HepG2 (cell line): ENCODE results near the gene APIP. TPM values are rescaled to one million over a fixed set of nuclear protein-coding genes. Genes with fewer than 3 reads are reported as not detected.
A peak's percentile ranks its signal among the peaks of the same experiment; 100 is the strongest.

ENCODE experiments used
- DZIP1 ChIP-seq: sonication (generic); formaldehyde crosslinking; IDR thresholded peaks from 2 replicates; pipeline ENCODE4 v1.5.0; 2020; ENCODE audit warnings: mild to moderate bottlenecking, missing genetic modification reagents
- EP300 ChIP-seq, 3 experiments: sonication (generic) in 1 of 3; formaldehyde crosslinking in 1 of 3; IDR thresholded peaks; 2 replicates each; pipeline versions ENCODE4 v1.5.1 to v1.6.1; 2011 to 2020; ENCODE audit warnings: low read depth in 2 of 3, low read length in 2 of 3, borderline replicate concordance in 1 of 3, improper control_type of control experiment in 1 of 3, mild to moderate bottlenecking in 1 of 3, missing genetic modification reagents in 1 of 3, moderate library complexity in 1 of 3
- LRRFIP1 ChIP-seq: sonication (generic); formaldehyde crosslinking; conservative IDR thresholded peaks from 2 replicates; pipeline ENCODE4 v1.4.0; 2020; ENCODE audit warnings: missing genetic modification reagents
- MBNL3 ChIP-seq: fragments of 250-450 bp; sonication (Bioruptor Pico); conservative IDR thresholded peaks from 2 replicates; pipeline ENCODE4 v1.8.0; 2022; ENCODE audit warnings: mild to moderate bottlenecking, inconsistent platforms
- MIER3 ChIP-seq: IDR thresholded peaks from 2 replicates; pipeline ENCODE4 v1.6.1; 2016; ENCODE audit warnings: missing compliant biosample characterization, borderline replicate concordance
- TRIM24 ChIP-seq: sonication (generic); formaldehyde crosslinking; IDR thresholded peaks from 2 replicates; pipeline ENCODE4 v1.8.0; 2022; ENCODE audit warnings: mild to moderate bottlenecking, missing genetic modification reagents
- ZBTB42 ChIP-seq: sonication (generic); formaldehyde crosslinking; IDR thresholded peaks from 2 replicates; pipeline ENCODE4 v1.5.0; 2020; ENCODE audit warnings: mild to moderate bottlenecking, missing genetic modification reagents
- ZC3H4 ChIP-seq: sonication (generic); formaldehyde crosslinking; IDR thresholded peaks from 2 replicates; pipeline ENCODE4 v1.4.0; 2020; ENCODE audit warnings: missing genetic modification reagents, borderline replicate concordance
- ZMYM4 ChIP-seq: sonication (generic); formaldehyde crosslinking; IDR thresholded peaks from 2 replicates; pipeline ENCODE4 v1.8.1; 2023; ENCODE audit warnings: mild to moderate bottlenecking, missing genetic modification reagents
- ZNF225 ChIP-seq: sonication (generic); formaldehyde crosslinking; IDR thresholded peaks from 2 replicates; pipeline ENCODE4 v1.4.0; 2020; ENCODE audit warnings: mild to moderate bottlenecking, missing genetic modification reagents
- ZNF34 ChIP-seq: sonication (generic); formaldehyde crosslinking; IDR thresholded peaks from 2 replicates; pipeline ENCODE4 v1.4.0; 2020; ENCODE audit warnings: mild to moderate bottlenecking, missing genetic modification reagents, borderline replicate concordance
- ZNF343 ChIP-seq: sonication (generic); formaldehyde crosslinking; IDR thresholded peaks from 2 replicates; pipeline ENCODE4 v1.4.0; 2020; ENCODE audit warnings: mild to moderate bottlenecking, missing genetic modification reagents
- ZNF484 ChIP-seq: sonication (generic); formaldehyde crosslinking; IDR thresholded peaks from 2 replicates; pipeline ENCODE4 v1.5.1; 2020; ENCODE audit warnings: mild to moderate bottlenecking, low read depth, missing genetic modification reagents, borderline replicate concordance
- ZNF556 ChIP-seq: sonication (generic); formaldehyde crosslinking; IDR thresholded peaks from 2 replicates; pipeline ENCODE4 v1.4.0; 2020; ENCODE audit warnings: mild to moderate bottlenecking, missing genetic modification reagents, borderline replicate concordance
- ZNF597 ChIP-seq: sonication (generic); formaldehyde crosslinking; IDR thresholded peaks from 2 replicates; pipeline ENCODE4 v1.5.0; 2020; ENCODE audit warnings: missing genetic modification reagents
- ZNF614 ChIP-seq: IDR thresholded peaks from 2 replicates; pipeline ENCODE4 v1.6.1; 2018; ENCODE audit warnings: missing biosample characterization, missing genetic modification reagents, inconsistent platforms, borderline replicate concordance
- ZNF761 ChIP-seq: sonication (generic); formaldehyde crosslinking; conservative IDR thresholded peaks from 2 replicates; pipeline ENCODE4 v1.4.0; 2020; ENCODE audit warnings: mild to moderate bottlenecking, missing genetic modification reagents
- ZNF839 ChIP-seq: sonication (generic); formaldehyde crosslinking; IDR thresholded peaks from 2 replicates; pipeline ENCODE4 v1.4.0; 2020; ENCODE audit warnings: missing genetic modification reagents, mild to moderate bottlenecking, borderline replicate concordance
- polyA plus RNA-seq, 8 experiments: library from polyadenylated mRNA; depleted of rRNA in 3 of 8; stranded (reverse) in 7 of 8; unstranded in 1 of 8; fragments of >200 nt; fragmentation: Illumina TruSeq in 4 of 8; extraction: Trizol in 4 of 8; gene quantifications; 2 replicates each; pipeline versions ENCODE4 v1.2.1 to v1.2.3, GENCODE V29; 2011 to 2016; ENCODE audit warnings: low read depth in 4 of 8, missing spikeins in 1 of 8, mixed read lengths in 1 of 8; ENCODE audit not compliant: insufficient read depth in 1 of 8
- total RNA-seq, 5 experiments: library from RNA; depleted of rRNA; stranded (reverse); fragments of >200 nt; fragmentation: Illumina TruSeq; extraction: Trizol; gene quantifications; 2 replicates each; pipeline ENCODE4 v1.2.3, GENCODE V29; 2016; ENCODE audit warnings: low read depth in 1 of 5
- TF ChIP-seq, protein P1 (sequence below): sonication (generic); formaldehyde crosslinking; conservative IDR thresholded peaks from 2 replicates; pipeline ENCODE4 v1.4.0; 2020; ENCODE audit warnings: missing genetic modification reagents
- TF ChIP-seq, protein P2 (sequence below): IDR thresholded peaks from 2 replicates; pipeline ENCODE4 v1.6.1; 2012; ENCODE audit warnings: inconsistent platforms

The APIP gene
- total and polyA plus RNA-seq, 2 of the 13 experiments (the other 11 are each of a cell fraction or from before 2014, with no cell fraction given): 16.9 to 31.0 TPM

DNA sequence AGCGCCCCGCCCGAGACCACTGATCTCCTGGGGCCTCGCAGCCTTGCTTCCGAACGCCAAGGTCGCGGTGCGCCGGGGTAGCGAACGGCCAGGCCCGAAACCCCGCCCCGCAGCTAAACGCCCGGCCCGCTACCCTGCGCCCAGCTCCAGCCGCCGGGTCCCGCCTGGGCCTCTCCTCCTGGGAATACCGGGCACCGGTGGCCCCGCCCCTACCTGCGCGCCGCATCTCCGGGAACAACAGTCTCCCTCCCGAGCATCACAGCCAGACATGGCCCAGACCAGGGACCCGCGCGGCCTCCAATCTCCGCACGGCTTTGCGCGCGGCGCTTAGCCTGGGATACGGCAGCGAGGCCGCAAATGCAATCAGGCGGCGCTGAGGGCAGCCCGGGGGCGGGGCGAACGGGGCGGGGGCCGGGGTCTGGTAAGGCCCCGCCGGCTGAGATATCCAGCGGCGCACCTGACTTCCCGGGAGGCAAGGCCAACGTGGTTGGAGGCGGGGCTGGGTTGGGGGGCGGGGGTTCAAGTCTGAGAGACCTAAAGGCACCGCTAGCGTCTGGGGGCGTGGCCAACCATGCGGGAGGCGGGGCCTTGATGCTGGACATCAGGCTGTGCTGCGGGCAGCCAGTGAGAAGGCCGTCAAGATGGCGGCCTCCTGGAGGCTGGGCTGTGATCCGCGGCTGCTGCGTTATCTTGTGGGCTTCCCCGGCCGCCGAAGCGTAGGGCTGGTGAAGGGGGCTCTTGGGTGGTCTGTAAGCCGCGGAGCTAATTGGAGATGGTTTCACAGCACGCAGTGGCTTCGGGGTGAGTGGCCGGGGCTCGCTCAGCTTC lies at the start of gene APIP, which contains the start of gene PDHX (continued):
- TF ChIP-seq LRRFIP1 (CRISPR knock-in tag) (no peak), MIER3 (peak; percentile 72), ZNF484 (CRISPR knock-in tag) (0 out of 2 replicates have a peak, but pooled peaks have one; percentile 57), ZNF614 (CRISPR knock-in tag) (0 out of 2 replicates have a peak, but pooled peaks have one; percentile 55), ZMYM4 (CRISPR knock-in tag) (peak; percentile 80), ZNF343 (CRISPR knock-in tag) (no peak), EP300 (IDR thresholded peaks at IDR 0.05; ENCODE audit: low read depth in 2 of 2, low read length in 2 of 2) (no peak), EP300 (CRISPR knock-in tag; IDR thresholded peaks at IDR 0.05; ENCODE audit: borderline replicate concordance) (peak; percentile 49; the same call in 1 of the 2 replicates), DZIP1 (CRISPR knock-in tag) (0 out of 2 replicates have a peak, but pooled peaks have one; percentile 10), ZNF761 (CRISPR knock-in tag) (no peak), MBNL3 (no peak), ZNF225 (0 out of 2 replicates have a peak, but pooled peaks have one; percentile 35), ZC3H4 (CRISPR knock-in tag) (0 out of 2 replicates have a peak, but pooled peaks have one; percentile 10), ZNF556 (CRISPR knock-in tag) (no peak), ZBTB42 (CRISPR knock-in tag) (peak; percentile 76), TRIM24 (CRISPR knock-in tag) (no peak), ZNF597 (CRISPR knock-in tag) (peak; percentile 63; the same call in 1 of the 2 replicates), ZNF839 (CRISPR knock-in tag) (no peak), ZNF34 (CRISPR knock-in tag) (0 out of 2 replicates have a peak, but pooled peaks have one; percentile 26)
- TF ChIP-seq, protein P1, sequence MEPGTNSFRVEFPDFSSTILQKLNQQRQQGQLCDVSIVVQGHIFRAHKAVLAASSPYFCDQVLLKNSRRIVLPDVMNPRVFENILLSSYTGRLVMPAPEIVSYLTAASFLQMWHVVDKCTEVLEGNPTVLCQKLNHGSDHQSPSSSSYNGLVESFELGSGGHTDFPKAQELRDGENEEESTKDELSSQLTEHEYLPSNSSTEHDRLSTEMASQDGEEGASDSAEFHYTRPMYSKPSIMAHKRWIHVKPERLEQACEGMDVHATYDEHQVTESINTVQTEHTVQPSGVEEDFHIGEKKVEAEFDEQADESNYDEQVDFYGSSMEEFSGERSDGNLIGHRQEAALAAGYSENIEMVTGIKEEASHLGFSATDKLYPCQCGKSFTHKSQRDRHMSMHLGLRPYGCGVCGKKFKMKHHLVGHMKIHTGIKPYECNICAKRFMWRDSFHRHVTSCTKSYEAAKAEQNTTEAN: no peak
- TF ChIP-seq, protein P2, sequence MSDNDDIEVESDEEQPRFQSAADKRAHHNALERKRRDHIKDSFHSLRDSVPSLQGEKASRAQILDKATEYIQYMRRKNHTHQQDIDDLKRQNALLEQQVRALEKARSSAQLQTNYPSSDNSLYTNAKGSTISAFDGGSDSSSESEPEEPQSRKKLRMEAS: peak; percentile 70
